Jurkat, Clone E6-1 (cell line): ENCODE results near the gene SCARF2.
A peak's percentile ranks its signal among the peaks of the same experiment; 100 is the strongest.
"Not testable (repeated sequence)": the region's sequence is repeated elsewhere in the genome, so short reads cannot be mapped to it uniquely, and the experiment has no call there.

Source experiments
- DNase-seq: peaks from one replicate; pipeline ENCODE4 v3.0.0-alpha.2; 2011; ENCODE audit warnings: low read depth, low spot score
- H3K4me3 ChIP-seq: 2 replicates; pipeline ENCODE4 v1.5.1; 2011; ENCODE audit warnings: mild to moderate bottlenecking, low read length, control low read depth, moderate library complexity

SCARF2 gene

DNA sequence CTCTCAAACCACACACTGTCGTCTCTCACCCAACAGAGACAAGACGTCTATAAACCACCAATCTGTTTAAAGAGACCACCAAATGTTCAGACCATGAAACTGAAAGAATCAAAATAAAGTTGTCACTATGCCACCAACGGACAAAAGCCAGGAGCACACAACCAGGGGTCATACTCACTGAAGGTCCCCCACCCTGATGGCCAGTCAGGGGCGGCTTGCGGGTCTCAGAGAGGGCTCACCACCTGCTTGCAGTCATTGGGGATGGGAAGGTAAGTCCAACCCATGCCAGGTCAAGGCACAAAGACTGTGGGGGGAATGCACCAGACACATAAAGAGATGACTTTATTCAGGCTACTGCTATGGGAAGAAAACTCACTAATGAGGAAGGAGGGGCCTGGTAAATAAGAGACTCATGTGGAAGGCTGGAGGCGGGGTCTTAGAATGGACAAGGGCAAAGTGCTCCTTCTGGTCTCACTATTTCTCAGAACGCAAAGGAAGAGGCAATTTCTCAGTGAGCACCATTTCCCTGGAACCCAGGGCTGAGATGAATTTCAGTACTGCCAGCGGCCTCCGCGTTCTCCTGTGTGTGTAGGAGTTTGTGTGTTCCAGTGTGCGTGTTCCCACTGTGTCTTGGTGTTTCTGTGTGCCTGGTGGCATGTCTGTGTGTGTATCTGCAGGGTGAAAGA is 17.3 kb downstream of the SCARF2 start:
- DNase-seq = no peak
- H3K4me3 ChIP-seq = no peak overlapping the region

DNA sequence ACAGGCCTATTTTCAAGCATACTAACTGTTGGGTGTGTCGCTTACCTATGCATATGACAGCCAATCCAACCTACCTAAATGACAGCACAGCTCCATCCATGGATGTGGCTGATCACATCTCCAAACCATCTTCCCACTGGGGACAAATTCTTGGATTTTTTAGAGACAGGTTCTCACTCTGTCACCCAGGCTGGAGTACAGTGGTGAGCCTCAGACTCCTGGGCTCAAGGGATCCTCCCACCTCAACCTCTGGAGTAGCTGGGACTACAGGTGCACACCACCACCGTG is 18.0 kb downstream of the SCARF2 start:
- DNase-seq = no peak
- H3K4me3 ChIP-seq = no peak overlapping the region

DNA sequence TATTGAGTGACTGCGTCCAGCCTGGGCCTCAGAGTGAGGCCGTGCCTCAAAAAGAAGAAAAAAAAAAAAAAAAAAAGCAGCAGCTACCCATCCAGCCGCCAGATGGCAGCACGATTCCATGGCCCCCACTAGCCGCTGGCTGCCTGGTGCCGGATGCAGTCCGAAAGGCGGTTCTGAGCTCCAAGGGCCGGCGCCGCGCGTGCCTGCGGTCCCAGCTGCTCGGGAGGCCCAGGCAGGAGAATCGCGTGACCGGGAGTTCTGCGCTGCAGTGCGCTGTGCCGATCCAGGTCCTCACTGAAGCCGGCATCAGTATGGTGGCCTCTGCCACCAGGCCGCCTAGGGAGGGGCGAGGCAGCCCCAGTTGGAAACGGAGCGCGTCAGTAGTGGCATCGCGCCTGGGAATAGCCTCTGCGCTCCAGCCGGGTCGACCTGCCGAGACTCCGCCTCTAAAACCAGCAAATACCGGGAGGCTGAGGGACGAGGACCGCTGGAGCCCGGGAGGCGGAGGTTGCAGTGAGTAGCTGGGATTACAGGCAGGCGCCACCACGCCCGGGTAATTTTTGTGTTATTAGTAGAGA is 19.3 kb downstream of the SCARF2 start:
- DNase-seq = peak; percentile 43
- no peak overlapping the region for H3K4me3 ChIP-seq

DNA sequence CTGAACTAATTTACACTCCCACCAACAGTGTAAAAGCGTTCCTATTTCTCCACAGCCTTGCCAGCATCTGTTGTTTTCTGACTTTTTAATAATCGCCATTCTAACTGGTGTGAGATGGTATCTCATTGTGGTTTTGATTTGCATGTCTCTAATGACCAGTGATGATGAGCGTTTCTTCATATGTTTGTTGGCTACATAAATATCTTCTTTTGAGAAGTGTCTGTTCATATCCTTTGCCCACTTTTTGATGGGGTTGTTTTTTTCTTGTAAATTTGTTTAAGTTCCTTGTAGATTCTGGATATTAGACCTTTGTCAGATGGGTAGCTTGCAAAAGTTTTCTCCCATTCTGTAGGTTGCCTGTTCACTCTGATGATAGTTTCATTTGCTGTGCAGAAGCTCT is 21.9 kb downstream of the SCARF2 start:
- not testable (repeated sequence) for DNase-seq, H3K4me3 ChIP-seq

DNA sequence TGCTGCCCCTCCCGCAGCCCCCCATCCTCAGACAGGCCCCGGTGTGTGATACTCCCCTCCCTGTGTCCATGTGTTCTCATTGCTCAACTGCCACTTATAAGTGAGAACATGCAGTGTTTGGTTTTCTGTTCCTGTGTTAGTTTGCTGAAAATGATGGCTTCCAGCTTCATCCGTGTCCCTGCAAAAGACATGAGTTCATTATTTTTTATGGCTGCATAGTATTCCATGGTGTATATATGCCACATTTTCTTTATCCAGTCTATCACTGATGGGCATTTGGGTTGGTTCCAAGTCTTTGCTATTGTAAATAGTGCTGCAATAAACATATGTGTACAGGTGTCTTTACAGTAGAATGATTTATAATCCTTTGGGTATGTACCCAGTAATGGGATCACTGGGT is 22.4 kb downstream of the SCARF2 start:
- not testable (repeated sequence) for H3K4me3 ChIP-seq, DNase-seq

DNA sequence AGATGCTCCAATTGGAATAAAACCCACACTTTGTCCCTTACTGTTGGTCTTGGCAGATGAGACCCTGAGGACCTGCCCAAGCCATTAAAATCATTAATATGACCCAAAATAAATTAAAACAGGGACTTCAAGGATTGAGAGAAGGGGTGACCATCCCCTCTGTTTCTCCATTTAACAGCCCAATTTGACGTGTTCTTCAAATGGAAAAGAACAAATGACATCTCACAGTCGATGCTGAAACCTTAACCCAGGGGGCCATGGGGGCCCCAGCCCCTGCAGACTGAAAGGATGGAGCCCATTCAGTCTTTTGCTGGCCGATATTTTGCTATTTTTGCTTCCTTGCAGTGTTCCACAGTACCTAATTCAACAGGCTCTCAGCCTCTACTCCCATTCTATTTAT is 23.2 kb downstream of the SCARF2 start:
- no peak for DNase-seq
- no peak overlapping the region for H3K4me3 ChIP-seq

DNA sequence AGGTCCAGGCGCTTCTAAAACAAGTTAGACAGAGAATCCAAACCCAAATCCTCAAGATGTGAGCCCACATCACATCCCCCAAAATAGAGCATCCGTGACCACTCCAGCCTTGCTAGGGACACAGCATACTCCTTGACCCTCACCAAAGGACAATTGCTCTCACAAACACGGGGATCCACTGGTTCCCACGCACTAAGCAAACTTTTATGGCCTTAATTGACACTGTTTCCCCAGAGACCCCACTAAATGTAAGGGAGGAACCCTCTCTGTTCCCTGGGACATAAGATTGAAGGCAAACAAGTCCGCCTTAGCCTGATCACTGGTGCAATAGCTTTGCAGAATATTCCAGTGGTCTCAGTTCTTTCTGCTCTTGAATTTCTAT is 23.6 kb downstream of the SCARF2 start:
- H3K4me3 ChIP-seq = no peak overlapping the region
- no peak for DNase-seq

DNA sequence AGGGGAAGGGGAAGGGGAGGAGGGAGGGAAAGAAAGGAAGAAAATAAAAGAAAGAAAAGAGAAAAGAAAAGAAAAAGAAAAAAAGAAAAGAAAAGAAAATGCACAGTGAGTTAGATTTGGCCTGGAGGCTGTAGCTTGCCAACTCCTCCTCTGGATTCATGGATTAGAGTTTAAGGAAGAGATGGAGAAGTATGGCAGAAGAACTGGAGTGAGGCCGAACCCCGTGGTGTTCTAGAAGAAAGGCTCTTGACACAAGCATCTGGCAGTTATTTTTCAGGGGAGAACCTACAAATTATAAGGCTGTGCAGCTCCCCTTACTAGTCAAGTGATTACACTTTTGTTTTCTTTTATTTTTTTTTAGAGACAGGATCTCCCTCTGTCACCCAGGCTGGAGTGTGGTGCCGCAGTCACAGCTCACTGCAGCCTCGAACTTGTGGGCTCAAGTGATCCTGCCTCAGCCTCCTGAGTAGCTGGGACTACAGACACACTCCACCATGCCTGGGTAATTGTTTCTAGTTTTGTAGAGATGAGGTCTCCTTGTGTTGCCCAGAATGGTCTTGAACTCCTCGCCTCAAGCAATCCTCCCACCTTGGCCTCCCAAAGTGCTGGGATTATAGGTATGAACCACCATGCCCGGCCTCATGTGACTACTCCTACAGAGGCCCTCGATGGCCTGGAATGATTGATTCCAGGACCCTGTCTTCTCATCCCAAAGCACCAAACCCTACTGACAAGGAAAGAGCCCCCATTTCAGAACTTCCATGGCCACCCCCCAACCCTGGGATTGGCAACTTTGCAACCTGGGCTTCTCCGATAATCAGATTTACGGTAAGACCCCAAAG is 24.2 kb downstream of the SCARF2 start:
- H3K4me3 ChIP-seq = no peak overlapping the region
- DNase-seq = no peak

DNA sequence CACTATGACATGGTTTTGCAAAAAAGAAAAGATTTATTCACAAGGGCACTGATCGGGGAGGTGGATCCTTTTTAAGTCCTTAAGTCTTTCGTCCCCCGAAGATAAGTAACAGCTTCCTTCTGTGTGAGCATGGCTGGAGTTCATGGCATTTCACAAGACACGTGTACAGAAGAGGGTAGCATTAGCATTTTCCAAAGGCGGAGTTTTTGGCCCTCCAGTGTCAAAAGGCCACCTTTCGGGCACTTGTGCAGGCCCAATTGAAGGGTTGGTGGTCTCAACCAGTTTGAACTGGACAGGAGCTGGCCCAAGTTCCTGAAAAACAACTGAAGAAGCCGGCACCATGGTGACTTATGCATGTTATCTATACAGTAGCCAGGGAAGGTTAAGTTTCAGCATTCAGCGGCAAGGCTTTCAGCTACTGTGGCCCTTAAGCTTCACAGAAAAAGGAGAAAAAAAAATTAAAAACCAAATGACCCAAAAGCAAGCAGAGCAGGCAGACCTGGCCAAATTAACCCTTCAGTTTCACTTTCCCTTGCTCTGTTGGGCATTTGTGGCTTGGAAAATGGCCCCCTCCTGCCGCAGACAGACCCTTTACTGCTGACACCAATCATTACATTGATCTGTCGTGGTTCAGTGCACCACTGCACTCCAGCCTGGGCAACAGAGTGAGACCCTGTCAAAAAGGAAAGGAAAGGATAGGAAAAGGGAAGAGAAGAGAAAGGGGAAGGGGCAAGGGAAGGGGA is 25.0 kb downstream of the SCARF2 start:
- no peak overlapping the region for H3K4me3 ChIP-seq
- no peak for DNase-seq

DNA sequence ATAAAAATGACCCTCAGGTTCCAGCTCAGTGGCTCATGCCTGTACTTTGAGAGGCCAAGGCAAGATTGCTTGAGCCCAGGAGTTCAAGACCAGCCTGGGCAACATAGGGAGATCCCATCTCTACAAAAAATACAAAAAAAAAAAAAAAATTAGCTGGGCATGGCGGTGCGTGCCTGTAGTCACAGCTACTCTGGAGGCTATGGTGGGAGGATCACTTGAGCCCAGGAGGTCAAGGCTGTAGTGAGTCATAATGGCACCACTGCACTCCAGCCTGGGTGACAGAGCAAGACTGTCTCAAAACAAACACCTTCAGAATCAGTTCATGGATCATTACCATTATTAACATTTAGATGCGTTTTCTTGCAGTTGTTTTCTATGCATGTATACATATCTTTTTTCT is 28.2 kb downstream of the SCARF2 start:
- not testable (repeated sequence) for DNase-seq, H3K4me3 ChIP-seq

DNA sequence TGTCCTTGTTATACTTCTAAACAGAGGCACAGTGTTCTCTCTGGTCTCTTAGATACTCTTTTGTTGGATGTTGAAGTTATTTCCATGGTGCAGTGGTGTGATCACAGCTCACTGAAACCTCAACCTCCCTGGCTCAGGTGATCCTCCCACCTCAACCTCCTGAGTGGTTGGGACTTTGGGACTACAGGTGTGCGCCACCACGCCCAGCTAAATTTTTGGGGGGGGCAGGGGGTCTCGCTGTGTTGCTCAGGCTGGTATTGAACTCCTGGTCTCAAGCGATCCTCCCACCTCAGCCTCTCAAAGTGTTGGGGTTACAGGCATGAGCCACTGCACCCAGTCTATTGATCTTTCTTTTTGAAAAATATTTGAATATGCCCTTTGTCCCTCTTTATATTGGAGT is 28.7 kb downstream of the SCARF2 start:
- DNase-seq = no peak

DNA sequence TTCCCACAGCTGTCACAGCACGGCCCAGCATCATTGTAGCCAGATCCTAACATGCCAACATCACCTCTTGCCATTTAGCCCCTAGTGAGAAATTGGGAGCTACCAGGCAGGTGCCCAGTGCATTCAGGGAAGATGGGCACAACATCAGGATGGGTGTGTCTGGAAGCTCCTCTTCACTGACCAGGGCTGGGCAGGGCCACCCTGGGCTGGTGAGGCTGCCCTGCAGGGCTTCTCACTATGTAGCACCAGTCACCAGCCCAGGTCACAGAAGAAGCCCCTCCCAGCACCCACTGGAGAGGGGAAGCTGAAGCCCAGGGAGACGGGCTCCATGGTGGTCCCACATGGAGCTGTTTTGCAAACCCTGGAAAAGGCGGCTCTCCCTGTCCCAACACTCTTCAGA is 29.8 kb downstream of the SCARF2 start:
- DNase-seq = no peak

More for the DNA sequence above, 28.7 kb downstream of the SCARF2 start:
- no peak overlapping the region for H3K4me3 ChIP-seq

DNA sequence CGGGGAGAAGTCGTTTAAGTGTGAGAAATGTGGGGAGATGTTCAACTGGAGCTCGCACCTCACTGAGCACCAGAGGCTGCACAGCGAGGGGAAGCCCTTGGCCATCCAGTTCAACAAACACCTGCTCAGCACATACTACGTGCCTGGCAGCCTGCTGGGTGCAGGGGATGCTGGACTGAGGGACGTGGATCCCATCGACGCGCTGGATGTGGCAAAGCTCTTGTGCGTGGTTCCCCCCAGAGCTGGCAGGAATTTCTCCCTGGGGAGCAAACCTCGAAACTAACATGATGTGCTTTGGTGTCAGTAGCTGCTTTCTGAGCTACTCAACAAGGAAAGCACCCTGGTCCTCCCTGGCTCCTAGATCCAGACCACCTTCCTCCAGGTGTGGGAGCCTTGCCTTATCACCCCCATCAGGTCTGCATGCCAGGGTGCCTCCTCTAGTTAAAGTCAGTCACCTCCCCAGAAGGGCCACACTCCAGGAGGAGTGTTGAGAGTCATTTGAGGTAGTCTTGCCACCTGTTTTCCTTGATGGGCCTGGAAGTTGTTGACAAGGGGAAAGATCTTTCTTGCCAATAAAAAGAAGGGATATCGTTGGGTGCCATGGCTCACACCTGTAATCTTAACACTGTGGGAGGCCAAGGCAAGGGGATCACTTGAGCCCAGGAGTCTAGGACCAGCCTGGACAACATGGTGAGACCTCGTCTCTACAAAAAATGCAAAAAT is 30.8 kb downstream of the SCARF2 start:
- no peak overlapping the region for H3K4me3 ChIP-seq
- DNase-seq = no peak

More for the DNA sequence above, 29.8 kb downstream of the SCARF2 start:
- no peak overlapping the region for H3K4me3 ChIP-seq

DNA sequence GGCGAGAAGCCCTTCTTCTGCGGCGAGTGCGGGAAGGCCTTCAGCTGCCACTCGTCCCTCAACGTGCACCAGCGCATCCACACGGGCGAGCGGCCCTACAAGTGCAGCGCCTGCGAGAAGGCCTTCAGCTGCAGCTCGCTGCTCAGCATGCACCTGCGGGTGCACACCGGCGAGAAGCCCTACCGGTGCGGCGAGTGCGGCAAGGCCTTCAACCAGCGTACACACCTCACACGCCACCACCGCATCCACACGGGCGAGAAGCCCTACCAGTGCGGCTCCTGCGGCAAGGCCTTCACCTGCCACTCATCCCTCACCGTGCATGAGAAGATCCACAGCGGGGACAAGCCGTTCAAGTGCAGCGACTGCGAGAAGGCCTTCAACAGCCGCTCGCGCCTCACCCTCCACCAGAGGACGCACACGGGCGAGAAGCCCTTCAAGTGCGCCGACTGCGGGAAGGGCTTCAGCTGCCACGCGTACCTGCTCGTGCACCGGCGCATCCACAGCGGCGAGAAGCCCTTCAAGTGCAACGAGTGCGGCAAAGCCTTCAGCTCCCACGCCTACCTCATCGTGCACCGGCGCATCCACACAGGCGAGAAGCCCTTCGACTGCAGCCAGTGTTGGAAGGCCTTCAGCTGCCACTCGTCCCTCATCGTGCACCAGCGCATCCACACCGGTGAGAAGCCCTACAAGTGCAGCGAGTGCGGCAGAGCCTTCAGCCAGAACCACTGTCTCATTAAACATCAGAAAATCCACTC is 31.5 kb downstream of the SCARF2 start:
- no peak overlapping the region for H3K4me3 ChIP-seq
- no peak for DNase-seq

DNA sequence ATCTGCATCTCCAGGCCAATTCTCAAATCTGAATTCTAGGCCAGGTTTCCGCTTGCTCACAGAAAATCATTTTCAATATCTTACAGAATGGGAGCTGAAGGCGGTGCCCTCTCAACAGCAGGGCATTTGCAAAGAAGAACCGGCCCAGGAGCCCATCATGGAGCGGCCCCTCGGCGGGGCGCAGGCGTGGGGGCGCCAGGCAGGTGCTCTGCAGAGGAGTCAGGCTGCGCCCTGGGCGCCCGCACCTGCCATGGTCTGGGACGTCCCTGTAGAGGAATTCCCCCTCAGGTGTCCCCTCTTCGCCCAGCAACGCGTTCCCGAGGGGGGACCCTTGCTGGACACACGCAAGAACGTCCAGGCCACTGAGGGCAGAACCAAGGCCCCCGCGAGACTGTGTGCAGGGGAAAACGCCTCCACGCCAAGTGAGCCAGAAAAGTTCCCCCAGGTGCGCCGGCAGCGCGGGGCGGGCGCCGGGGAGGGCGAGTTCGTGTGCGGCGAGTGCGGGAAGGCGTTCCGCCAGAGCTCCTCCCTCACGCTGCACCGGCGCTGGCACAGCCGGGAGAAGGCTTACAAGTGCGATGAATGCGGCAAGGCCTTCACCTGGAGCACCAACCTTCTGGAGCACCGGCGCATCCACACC is 32.2 kb downstream of the SCARF2 start:
- no peak overlapping the region for H3K4me3 ChIP-seq
- DNase-seq = no peak

DNA sequence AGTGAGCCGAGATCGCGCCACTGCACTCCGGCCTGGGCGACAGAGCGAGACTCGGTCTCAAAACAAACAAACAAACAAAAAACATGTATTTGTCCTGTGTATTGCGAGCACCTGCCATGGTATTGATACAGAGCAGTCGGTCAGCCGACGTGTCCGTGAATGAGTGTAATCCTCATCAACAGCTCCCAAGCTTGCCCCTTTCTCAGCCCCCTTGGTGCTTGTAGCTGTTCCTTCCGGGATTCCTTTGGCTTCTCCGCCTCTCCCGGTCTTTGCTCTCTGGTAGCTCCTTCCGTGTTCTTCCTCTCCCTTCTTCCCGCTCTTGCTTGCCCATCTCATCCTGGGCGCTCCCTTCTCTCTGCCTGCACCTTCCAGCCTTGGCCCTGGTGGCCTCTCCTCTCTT is 32.7 kb downstream of the SCARF2 start:
- DNase-seq = no peak
- no peak overlapping the region for H3K4me3 ChIP-seq

DNA sequence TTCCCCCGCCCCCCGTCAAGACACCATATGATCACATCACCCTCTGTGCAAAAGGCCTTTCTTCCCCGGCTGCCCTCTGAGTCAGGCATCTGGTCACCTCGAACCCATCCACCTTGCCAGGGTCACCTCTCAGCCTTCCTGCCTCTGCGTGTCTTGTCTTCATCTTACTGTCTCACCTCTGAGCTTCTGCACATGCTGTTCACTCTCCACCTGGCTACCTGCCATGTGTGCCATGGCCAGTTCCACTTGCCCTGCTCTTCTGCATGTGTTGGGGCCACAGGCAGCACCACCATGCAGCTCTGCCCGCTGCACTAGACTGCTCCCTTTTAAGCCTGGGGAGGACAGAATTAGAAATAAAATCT is 33.9 kb downstream of the SCARF2 start:
- H3K4me3 ChIP-seq = no peak overlapping the region
- DNase-seq = no peak
